Caco-2 (cell line): Measurements from ENCODE around the gene ZIM2. TPM values are rescaled to one million over a fixed set of nuclear protein-coding genes. Genes with fewer than 3 reads are reported as not detected.

Source experiments
- BruUV-seq: library from RNA; stranded (reverse); fragments of 400-500 nt; replicated peaks from 2 replicates; lab custom pipeline; 2021; lab: Mats Ljungman, UMichigan
- CTCF ChIA-PET: fragments of 300-600 bp; sonication (Branson Sonifier 250); formaldehyde crosslinking; loops from one replicate; lab custom pipeline; 2022; ENCODE audit warnings: antibody characterized with exemption; lab: Charles Lee
- POLR2A ChIA-PET: fragments of 300-600 bp; sonication (Branson Sonifier 250); formaldehyde crosslinking; loops from one replicate; lab custom pipeline; 2022; ENCODE audit warnings: antibody characterized with exemption; lab: Charles Lee
- DNase-seq, 2 experiments: peaks; one replicate each; pipeline versions ENCODE4 v3.0.0 to v3.0.0-alpha.2; 2020 to 2022
- H3K27me3 ChIP-seq: replicated peaks from 2 replicates; pipeline ENCODE4 v1.6.0; 2011; ENCODE audit warnings: low read length; ENCODE audit not compliant: control insufficient read depth, insufficient read depth
- H3K36me3 ChIP-seq: 2 replicates; pipeline ENCODE4 v1.5.1; 2011; ENCODE audit warnings: low read length; ENCODE audit not compliant: control insufficient read depth, insufficient read depth
- H3K4me1 ChIP-seq: fragments of 250-450 bp; sonication (Bioruptor Pico); 2 replicates; pipeline ENCODE4 v1.5.1; 2020; ENCODE audit warnings: mild to moderate bottlenecking
- H3K4me3 ChIP-seq: 2 replicates; pipeline ENCODE4 v1.5.1; 2011; ENCODE audit warnings: low read depth, mild to moderate bottlenecking, control low read depth, low read length
- H3K9me3 ChIP-seq: fragments of 250-450 bp; sonication (Bioruptor Pico); 2 replicates; pipeline ENCODE4 v1.5.1; 2020; ENCODE audit warnings: mild to moderate bottlenecking, moderate library complexity
- H3K27ac Mint-ChIP-seq: one replicate; pipeline ENCODE4 v1.8.0; 2022; ENCODE audit warnings: mixed read lengths; ENCODE audit not compliant: unreplicated experiment
- H3K27me3 Mint-ChIP-seq: one replicate; pipeline ENCODE4 v1.8.0; 2022; ENCODE audit warnings: mixed read lengths; ENCODE audit not compliant: insufficient read depth, unreplicated experiment
- H3K36me3 Mint-ChIP-seq: one replicate; pipeline ENCODE4 v1.8.0; 2022; ENCODE audit warnings: mild to moderate bottlenecking, mixed read lengths; ENCODE audit not compliant: insufficient read depth, unreplicated experiment
- H3K4me1 Mint-ChIP-seq: one replicate; pipeline ENCODE4 v1.8.0; 2022; ENCODE audit warnings: low read depth, mixed read lengths; ENCODE audit not compliant: unreplicated experiment
- H3K4me3 Mint-ChIP-seq: one replicate; pipeline ENCODE4 v1.8.0; 2022; ENCODE audit warnings: mild to moderate bottlenecking, moderate library complexity, mixed read lengths; ENCODE audit not compliant: unreplicated experiment
- H3K9me3 Mint-ChIP-seq: one replicate; pipeline ENCODE4 v1.8.0; 2022; ENCODE audit warnings: mixed read lengths; ENCODE audit not compliant: unreplicated experiment
- intact Hi-C: fragments of 100-400 bp; cut with micrococcal nuclease; formaldehyde crosslinking; loops from one replicate; pipeline ENCODE4 v1.10.0; 2022; ENCODE audit not compliant: unreplicated experiment
- total RNA-seq: library from RNA; stranded (reverse); gene quantifications from 2 replicates; pipeline ENCODE4 v1.2.3, GENCODE V29; 2022
- TF ChIP-seq, protein P1 (sequence below), 2 experiments: fragments of 200-600 bp in 1 of 2; IDR thresholded peaks; 1 replicate in 1 of 2; 2 replicates in 1 of 2; pipeline versions ENCODE4 v1.5.1 to v1.8.0; 2011 to 2022; ENCODE audit warnings: antibody characterized with exemption in 1 of 2, control low read depth in 1 of 2, inconsistent platforms in 1 of 2, low read depth in 1 of 2, low read length in 1 of 2, mild to moderate bottlenecking in 1 of 2, moderate library complexity in 1 of 2; ENCODE audit not compliant: insufficient read depth in 1 of 2, severe bottlenecking in 1 of 2, unreplicated experiment in 1 of 2

Gene ZIM2
- total RNA-seq, 1 experiment from 2014 or later, result not detected

DNA sequence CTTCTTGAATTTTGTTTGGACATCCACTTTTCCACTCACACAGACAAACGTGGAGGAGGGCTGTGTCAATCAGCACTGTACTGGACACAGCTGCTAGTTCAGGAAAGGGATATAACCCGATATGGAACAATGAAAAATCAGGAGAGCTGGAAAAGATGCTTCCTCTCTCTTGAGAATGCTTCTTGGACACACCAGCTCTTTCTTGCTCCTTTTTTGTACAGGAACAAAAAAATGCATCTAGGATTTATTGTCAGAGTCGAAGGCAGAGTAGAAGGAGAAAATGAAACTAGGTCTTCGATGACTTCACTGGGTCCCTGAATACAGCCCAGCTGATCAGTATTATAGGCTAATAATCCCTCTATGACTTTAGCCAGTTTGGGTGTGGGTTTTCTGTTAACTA, 62.2 kb downstream of the ZIM2 start:
- Mint-ChIP-seq H3K27me3 (no peaks in the 10 kb centered on the region), H3K36me3 (no peaks in the 10 kb centered on the region), H3K4me3 (no peak overlapping the region), H3K4me1 (no peaks in the 10 kb centered on the region), H3K9me3 (peaks cover 53% of the 10 kb centered on the region), H3K27ac (no peak overlapping the region)
- TF ChIP-seq, protein P1, sequence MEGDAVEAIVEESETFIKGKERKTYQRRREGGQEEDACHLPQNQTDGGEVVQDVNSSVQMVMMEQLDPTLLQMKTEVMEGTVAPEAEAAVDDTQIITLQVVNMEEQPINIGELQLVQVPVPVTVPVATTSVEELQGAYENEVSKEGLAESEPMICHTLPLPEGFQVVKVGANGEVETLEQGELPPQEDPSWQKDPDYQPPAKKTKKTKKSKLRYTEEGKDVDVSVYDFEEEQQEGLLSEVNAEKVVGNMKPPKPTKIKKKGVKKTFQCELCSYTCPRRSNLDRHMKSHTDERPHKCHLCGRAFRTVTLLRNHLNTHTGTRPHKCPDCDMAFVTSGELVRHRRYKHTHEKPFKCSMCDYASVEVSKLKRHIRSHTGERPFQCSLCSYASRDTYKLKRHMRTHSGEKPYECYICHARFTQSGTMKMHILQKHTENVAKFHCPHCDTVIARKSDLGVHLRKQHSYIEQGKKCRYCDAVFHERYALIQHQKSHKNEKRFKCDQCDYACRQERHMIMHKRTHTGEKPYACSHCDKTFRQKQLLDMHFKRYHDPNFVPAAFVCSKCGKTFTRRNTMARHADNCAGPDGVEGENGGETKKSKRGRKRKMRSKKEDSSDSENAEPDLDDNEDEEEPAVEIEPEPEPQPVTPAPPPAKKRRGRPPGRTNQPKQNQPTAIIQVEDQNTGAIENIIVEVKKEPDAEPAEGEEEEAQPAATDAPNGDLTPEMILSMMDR (IDR thresholded peaks at IDR 0.05; ENCODE audit: insufficient read depth in 1 of 2, low read depth in 1 of 2, low read length in 1 of 2, severe bottlenecking in 1 of 2, unreplicated experiment in 1 of 2), result no peak
- no peaks in the 10 kb centered on the region for H3K27me3 ChIP-seq
- ChIA-PET CTCF (no interaction called here), POLR2A (no interaction called here)
- no peaks in the 10 kb centered on the region; the same call in none of the 2 replicates for H3K9me3 ChIP-seq
- H3K4me1 ChIP-seq, result no peaks in the 10 kb centered on the region
- H3K36me3 ChIP-seq, result no peaks in the 10 kb centered on the region
- intact Hi-C loops, result no loop called here
- no peak for DNase-seq
- no TSS peak for BruUV-seq
- no peak overlapping the region for H3K4me3 ChIP-seq

DNA sequence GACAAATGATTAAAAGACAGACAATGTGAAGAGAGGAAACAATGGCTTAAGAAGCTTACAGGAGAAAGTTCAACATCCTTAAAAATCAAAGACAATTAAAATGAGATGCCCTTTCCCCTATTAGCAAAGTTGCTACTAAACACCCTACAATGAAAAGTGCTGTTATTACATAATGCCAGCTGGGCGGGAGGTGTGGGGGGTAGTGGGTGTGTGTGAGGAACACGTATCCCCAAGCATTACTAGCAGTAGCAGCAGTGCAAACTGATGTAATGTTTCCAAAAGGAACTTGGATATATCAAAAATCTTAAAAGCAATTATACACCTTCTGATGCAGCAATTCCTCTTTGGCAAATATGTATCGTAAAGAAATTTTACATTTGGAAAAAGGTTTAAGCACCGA, 70.9 kb downstream of the ZIM2 start:
- no TSS peak for BruUV-seq
- Mint-ChIP-seq H3K27ac (no peak overlapping the region), H3K36me3 (no peaks in the 10 kb centered on the region), H3K4me3 (no peak overlapping the region), H3K4me1 (no peaks in the 10 kb centered on the region), H3K9me3 (peaks cover 46% of the 10 kb centered on the region), H3K27me3 (no peaks in the 10 kb centered on the region)
- DNase-seq, result no peak
- POLR2A ChIA-PET, result no interaction called here
- TF ChIP-seq, protein P1 (IDR thresholded peaks at IDR 0.05; ENCODE audit: insufficient read depth in 1 of 2, low read depth in 1 of 2, low read length in 1 of 2, severe bottlenecking in 1 of 2, unreplicated experiment in 1 of 2), result no peak
- intact Hi-C loops, result no loop called here
- Histone ChIP-seq H3K9me3 (peaks cover 10% of the 10 kb centered on the region), H3K4me1 (no peaks in the 10 kb centered on the region), H3K4me3 (no peak overlapping the region), H3K27me3 (no peaks in the 10 kb centered on the region), H3K36me3 (no peaks in the 10 kb centered on the region)
- CTCF ChIA-PET, result no interaction called here

DNA sequence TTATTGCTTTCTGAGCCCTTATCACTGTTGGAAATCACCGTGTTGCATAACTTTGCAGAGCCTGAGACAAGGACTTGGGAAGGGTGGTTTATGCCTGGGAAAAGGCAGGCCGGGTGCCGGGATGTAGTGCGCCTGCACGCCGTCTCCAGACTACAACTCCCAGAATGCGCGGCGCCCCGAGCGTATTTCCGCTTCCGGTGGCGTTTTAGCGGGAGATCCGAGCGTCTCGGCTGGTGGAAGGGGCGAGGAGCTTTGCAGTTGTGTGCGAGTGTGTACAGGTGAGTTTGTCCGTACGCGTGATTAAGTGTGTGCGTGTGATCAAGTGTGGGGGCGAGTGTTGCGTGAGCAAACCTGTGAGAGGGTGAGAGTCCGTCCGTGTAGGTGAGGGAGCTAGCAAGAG, 75.4 kb downstream of the ZIM2 start:
- intact Hi-C loops, result no loop called here
- H3K4me1 Mint-ChIP-seq, result no peaks in the 10 kb centered on the region
- Histone ChIP-seq H3K4me1 (no peaks in the 10 kb centered on the region), H3K27me3 (no peaks in the 10 kb centered on the region), H3K9me3 (peaks cover 8% of the 10 kb centered on the region), H3K36me3 (no peaks in the 10 kb centered on the region), H3K4me3 (no peak overlapping the region)
- peaks cover 46% of the 10 kb centered on the region for H3K9me3 Mint-ChIP-seq
- ChIA-PET CTCF (no interaction called here), POLR2A (no interaction called here)
- DNase-seq, result no peak
- H3K4me3 Mint-ChIP-seq, result no peak overlapping the region
- no peaks in the 10 kb centered on the region for H3K27me3 Mint-ChIP-seq
- TF ChIP-seq, protein P1 (IDR thresholded peaks at IDR 0.05; ENCODE audit: insufficient read depth in 1 of 2, low read depth in 1 of 2, low read length in 1 of 2, severe bottlenecking in 1 of 2, unreplicated experiment in 1 of 2), result no peak
- no peak overlapping the region for H3K27ac Mint-ChIP-seq
- no peaks in the 10 kb centered on the region for H3K36me3 Mint-ChIP-seq
- BruUV-seq, result no TSS peak
